H9 (cell line): ENCODE measurements around the gene BIK. TPM values are rescaled to one million over a fixed set of nuclear protein-coding genes. Genes with fewer than 3 reads are reported as not detected.

Experiments used
- DNase-seq: peaks from one replicate; pipeline ENCODE4 v3.0.0-alpha.2; 2017
- H2AFZ ChIP-seq: one replicate; pipeline ENCODE4 v1.6.1; 2013; ENCODE audit warnings: mild to moderate bottlenecking, low read length, control low read depth, moderate library complexity
- H2AK5ac ChIP-seq: 2 replicates; pipeline ENCODE4 v1.6.1; 2013; ENCODE audit warnings: low read length, control low read depth, mixed read lengths; ENCODE audit not compliant: insufficient read length
- H2BK120ac ChIP-seq: one replicate; pipeline ENCODE4 v1.6.1; 2013; ENCODE audit warnings: low read depth, mild to moderate bottlenecking, low read length, control low read depth, inconsistent platforms; ENCODE audit not compliant: poor library complexity, severe bottlenecking
- H2BK12ac ChIP-seq: 2 replicates; pipeline ENCODE4 v1.6.1; 2013; ENCODE audit warnings: low read length, control low read depth, mixed read lengths, low read depth; ENCODE audit not compliant: insufficient read length
- H2BK15ac ChIP-seq: 2 replicates; pipeline ENCODE4 v1.6.1; 2013; ENCODE audit warnings: low read depth, low read length, control low read depth
- H2BK20ac ChIP-seq: one replicate; pipeline ENCODE4 v1.6.1; 2013; ENCODE audit warnings: low read depth, mild to moderate bottlenecking, low read length, control low read depth, inconsistent platforms; ENCODE audit not compliant: poor library complexity, severe bottlenecking
- H2BK5ac ChIP-seq: 2 replicates; pipeline ENCODE4 v1.6.1; 2013; ENCODE audit warnings: low read length, control low read depth, mixed read lengths; ENCODE audit not compliant: insufficient read length
- H3K14ac ChIP-seq: 2 replicates; pipeline ENCODE4 v1.6.1; 2013; ENCODE audit warnings: low read length, control low read depth; ENCODE audit not compliant: insufficient read depth
- H3K18ac ChIP-seq: 2 replicates; pipeline ENCODE4 v1.6.1; 2013; ENCODE audit warnings: low read depth, mild to moderate bottlenecking, mixed read lengths, low read length, control low read depth; ENCODE audit not compliant: insufficient read length
- H3K23ac ChIP-seq: 2 replicates; pipeline ENCODE4 v1.6.1; 2013; ENCODE audit warnings: low read length, control low read depth, mixed read lengths, low read depth; ENCODE audit not compliant: insufficient read length
- H3K23me2 ChIP-seq: 2 replicates; pipeline ENCODE4 v1.6.1; 2013; ENCODE audit warnings: low read depth, mild to moderate bottlenecking, mixed read lengths, low read length, control low read depth; ENCODE audit not compliant: insufficient read length, poor library complexity, severe bottlenecking
- H3K27ac ChIP-seq: 2 replicates; pipeline ENCODE4 v1.5.1; 2013; ENCODE audit warnings: low read length, control low read depth, mixed read lengths, low read depth; ENCODE audit not compliant: insufficient read length
- H3K27me3 ChIP-seq: 2 replicates; pipeline ENCODE4 v1.6.1; 2013; ENCODE audit warnings: low read length, control low read depth, inconsistent platforms; ENCODE audit not compliant: insufficient read depth
- H3K4ac ChIP-seq: 2 replicates; pipeline ENCODE4 v1.6.1; 2013; ENCODE audit warnings: low read depth, mild to moderate bottlenecking, control low read depth, inconsistent platforms, low read length, moderate library complexity
- H3K4me1 ChIP-seq: 2 replicates; pipeline ENCODE4 v1.6.1; 2013; ENCODE audit warnings: low read length, control low read depth, inconsistent platforms; ENCODE audit not compliant: insufficient read depth
- H3K4me2 ChIP-seq: 2 replicates; pipeline ENCODE4 v1.6.1; 2013; ENCODE audit warnings: low read length, control low read depth, mixed read lengths; ENCODE audit not compliant: insufficient read length, insufficient read depth
- H3K56ac ChIP-seq: 2 replicates; pipeline ENCODE4 v1.6.1; 2013; ENCODE audit warnings: low read depth, mild to moderate bottlenecking, mixed read lengths, low read length, control low read depth; ENCODE audit not compliant: insufficient read length
- H3K79me1 ChIP-seq: 2 replicates; pipeline ENCODE4 v1.6.1; 2013; ENCODE audit warnings: low read depth, mild to moderate bottlenecking, moderate library complexity, low read length, control low read depth, inconsistent platforms; ENCODE audit not compliant: insufficient read depth, poor library complexity, severe bottlenecking
- H3K79me2 ChIP-seq: 2 replicates; pipeline ENCODE4 v1.6.1; 2013; ENCODE audit warnings: low read length, control low read depth, inconsistent platforms; ENCODE audit not compliant: insufficient read depth
- H3K9ac ChIP-seq: 2 replicates; pipeline ENCODE4 v1.6.1; 2013; ENCODE audit warnings: low read length, control low read depth, mixed read lengths; ENCODE audit not compliant: insufficient read length; ENCODE audit errors: extremely low read depth
- H3K9me3 ChIP-seq: one replicate; pipeline ENCODE4 v1.6.1; 2013; ENCODE audit warnings: low read depth, low read length, inconsistent platforms; ENCODE audit not compliant: control insufficient read depth
- H3T11ph ChIP-seq: one replicate; pipeline ENCODE4 v1.6.1; 2013; ENCODE audit warnings: mild to moderate bottlenecking, low read length, control low read depth, inconsistent platforms
- H4K20me1 ChIP-seq: one replicate; pipeline ENCODE4 v1.6.1; 2013; ENCODE audit not compliant: control insufficient read depth, insufficient read length, insufficient read depth
- H4K5ac ChIP-seq: 2 replicates; pipeline ENCODE4 v1.6.1; 2013; ENCODE audit warnings: low read depth, mild to moderate bottlenecking, mixed read lengths, low read length, control low read depth; ENCODE audit not compliant: insufficient read length
- H4K8ac ChIP-seq: replicated peaks from 2 replicates; pipeline ENCODE4 v1.6.1; 2013; ENCODE audit warnings: low read length, control low read depth, mixed read lengths, low read depth; ENCODE audit not compliant: insufficient read length
- H4K91ac ChIP-seq: 2 replicates; pipeline ENCODE4 v1.6.1; 2013; ENCODE audit warnings: low read depth, mild to moderate bottlenecking, moderate library complexity, mixed read lengths, low read length, control low read depth; ENCODE audit not compliant: insufficient read length
- H3K27ac Mint-ChIP-seq, 3 experiments: 2 replicates in 2 of 3; 3 replicates in 1 of 3; pipeline ENCODE4 v1.8.0; 2020 to 2021; ENCODE audit warnings: mixed read lengths in 3 of 3, mild to moderate bottlenecking in 1 of 3, moderate library complexity in 1 of 3
- H3K27me3 Mint-ChIP-seq: 2 replicates; pipeline ENCODE4 v1.8.0; 2021; ENCODE audit warnings: low read depth, mild to moderate bottlenecking, moderate library complexity, mixed read lengths
- H3K36me3 Mint-ChIP-seq, 3 experiments: 2 replicates in 2 of 3; 3 replicates in 1 of 3; pipeline ENCODE4 v1.8.0; 2020 to 2021; ENCODE audit warnings: low read depth in 3 of 3, mixed read lengths in 3 of 3; ENCODE audit not compliant: insufficient read depth in 1 of 3
- H3K4me1 Mint-ChIP-seq, 2 experiments: 2 replicates each; pipeline ENCODE4 v1.8.0; 2020; ENCODE audit warnings: mixed read lengths in 2 of 2
- H3K4me3 Mint-ChIP-seq, 2 experiments: 2 replicates in 1 of 2; 3 replicates in 1 of 2; pipeline ENCODE4 v1.8.0; 2020 to 2021; ENCODE audit warnings: mild to moderate bottlenecking in 2 of 2, mixed read lengths in 2 of 2, moderate library complexity in 1 of 2
- H3K9me3 Mint-ChIP-seq, 2 experiments: 2 replicates in 1 of 2; 3 replicates in 1 of 2; pipeline ENCODE4 v1.8.0; 2020; ENCODE audit warnings: mild to moderate bottlenecking in 2 of 2, mixed read lengths in 2 of 2, moderate library complexity in 1 of 2
- WGBS: extraction: QIAGEN DNeasy Blood & Tissue Kit; methylation state at CpG from one replicate; pipeline ENCODE4 v1.1.7; 2013; ENCODE audit warnings: missing lambda C conversion rate, low lambda C conversion rate, mixed read lengths; ENCODE audit not compliant: insufficient read length; ENCODE audit errors: extremely low coverage; 5-methylcytosine and 5-hydroxymethylcytosine counted together
- total RNA-seq: library from RNA; stranded (reverse); gene quantifications from 2 replicates; pipeline ENCODE4 v1.2.1, GENCODE V29; 2021
- TF ChIP-seq, protein P1 (sequence below): fragments of 200-600 bp; sonication (generic); conservative IDR thresholded peaks from 3 replicates; pipeline ENCODE4 v1.8.0; 2021; ENCODE audit warnings: antibody characterized with exemption, mild to moderate bottlenecking

The BIK gene
- total RNA-seq, 1 experiment from 2014 or later, result 8.3 TPM

DNA sequence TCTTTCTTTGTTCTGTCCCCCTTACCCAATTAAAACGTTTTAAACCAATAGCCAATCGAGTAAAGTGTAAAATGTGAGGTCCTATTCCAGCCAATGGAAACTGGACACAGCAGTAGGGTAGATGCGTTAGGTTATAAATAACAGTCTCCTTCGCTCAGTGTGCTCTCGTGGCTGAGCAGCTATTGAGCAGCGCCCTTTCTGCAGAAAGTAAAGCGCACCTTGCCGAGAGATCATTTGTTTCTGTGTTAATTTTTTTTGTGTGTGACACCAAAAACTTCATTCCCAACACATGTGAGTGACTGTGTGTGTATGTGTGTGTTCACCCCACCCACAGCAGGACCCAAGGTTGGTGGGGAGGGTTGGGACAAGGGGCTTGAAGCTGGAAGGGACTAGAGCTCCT, 14.1 kb upstream of the BIK start:
- H3K27me3 Mint-ChIP-seq, result peaks cover 5% of the 10 kb centered on the region; the same call in 1 of the 2 replicates
- H4K20me1 ChIP-seq, result no peaks in the 10 kb centered on the region
- no peak overlapping the region for H3K27ac ChIP-seq
- H2BK12ac ChIP-seq, result no peak overlapping the region
- H3K23ac ChIP-seq, result no peak overlapping the region
- no peak overlapping the region for H3K18ac ChIP-seq
- no peak overlapping the region for H3K9ac ChIP-seq
- H2BK120ac ChIP-seq, result no peak overlapping the region
- H3K14ac ChIP-seq, result no peak overlapping the region
- H2AK5ac ChIP-seq, result no peak overlapping the region
- no peaks in the 10 kb centered on the region for H3K79me1 ChIP-seq
- no peak overlapping the region for H2BK20ac ChIP-seq
- no peak overlapping the region for H3K4me3 Mint-ChIP-seq
- H3K56ac ChIP-seq, result no peak overlapping the region
- TF ChIP-seq, protein P1, sequence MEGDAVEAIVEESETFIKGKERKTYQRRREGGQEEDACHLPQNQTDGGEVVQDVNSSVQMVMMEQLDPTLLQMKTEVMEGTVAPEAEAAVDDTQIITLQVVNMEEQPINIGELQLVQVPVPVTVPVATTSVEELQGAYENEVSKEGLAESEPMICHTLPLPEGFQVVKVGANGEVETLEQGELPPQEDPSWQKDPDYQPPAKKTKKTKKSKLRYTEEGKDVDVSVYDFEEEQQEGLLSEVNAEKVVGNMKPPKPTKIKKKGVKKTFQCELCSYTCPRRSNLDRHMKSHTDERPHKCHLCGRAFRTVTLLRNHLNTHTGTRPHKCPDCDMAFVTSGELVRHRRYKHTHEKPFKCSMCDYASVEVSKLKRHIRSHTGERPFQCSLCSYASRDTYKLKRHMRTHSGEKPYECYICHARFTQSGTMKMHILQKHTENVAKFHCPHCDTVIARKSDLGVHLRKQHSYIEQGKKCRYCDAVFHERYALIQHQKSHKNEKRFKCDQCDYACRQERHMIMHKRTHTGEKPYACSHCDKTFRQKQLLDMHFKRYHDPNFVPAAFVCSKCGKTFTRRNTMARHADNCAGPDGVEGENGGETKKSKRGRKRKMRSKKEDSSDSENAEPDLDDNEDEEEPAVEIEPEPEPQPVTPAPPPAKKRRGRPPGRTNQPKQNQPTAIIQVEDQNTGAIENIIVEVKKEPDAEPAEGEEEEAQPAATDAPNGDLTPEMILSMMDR, result no peak
- peaks cover 2 to 18% of the 10 kb centered on the region in 2 experiments; a peak in 3 of 4 replicates for H3K4me1 Mint-ChIP-seq
- no peak overlapping the region for H3T11ph ChIP-seq
- no CpG with 5 or more reads among the region's 8 CpGs for WGBS
- no peak overlapping the region for H2BK5ac ChIP-seq
- no peaks in the 10 kb centered on the region for H3K4me1 ChIP-seq
- no peak for DNase-seq
- H3K4me2 ChIP-seq, result no peak overlapping the region
- no peak overlapping the region for H2AFZ ChIP-seq
- H4K91ac ChIP-seq, result no peak overlapping the region
- H3K4ac ChIP-seq, result no peak overlapping the region
- H3K36me3 Mint-ChIP-seq, result peaks cover 5 to 13% (median 7%) of the 10 kb centered on the region in 3 experiments
- no peak overlapping the region for H2BK15ac ChIP-seq
- H3K27ac Mint-ChIP-seq, result no peak overlapping the region
- no peaks in the 10 kb centered on the region for H3K79me2 ChIP-seq
- no peak overlapping the region for H4K8ac ChIP-seq
- no peaks in the 10 kb centered on the region for H3K23me2 ChIP-seq
- H4K5ac ChIP-seq, result no peak overlapping the region
- H3K9me3 Mint-ChIP-seq, result peaks cover 13 to 18% of the 10 kb centered on the region in 2 experiments
- no peaks in the 10 kb centered on the region for H3K27me3 ChIP-seq
- no peaks in the 10 kb centered on the region for H3K9me3 ChIP-seq
